ENCODE results near the gene CDH6. TPM values are rescaled to one million over a fixed set of nuclear protein-coding genes. Genes with fewer than 3 reads are reported as not detected.
A peak's percentile ranks its signal among the peaks of the same experiment; 100 is the strongest.

Gene CDH6
- total RNA-seq, 1 donor from 2014 or later: 233 TPM

GRCh38 chr5:31303688-31304087 lies 110.2 kb downstream of the CDH6 start:
- TF ChIP-seq CTCF (conservative IDR thresholded peaks at IDR 0.05): no peak
- peaks cover 36% of the 10 kb centered on the region for H3K36me3 Mint-ChIP-seq (ENCODE audit: low read depth)
- no peaks in the 10 kb centered on the region for H3K4me1 Mint-ChIP-seq
- no peaks in the 10 kb centered on the region for H3K27me3 Mint-ChIP-seq (ENCODE audit: low read depth)
- H3K4me3 Mint-ChIP-seq: no peak overlapping the region
- no peak for DNase-seq (ENCODE audit: low read depth, low spot score)
- H3K27ac Mint-ChIP-seq (ENCODE audit: unreplicated experiment): no peak overlapping the region
- H3K9me3 Mint-ChIP-seq: no peaks in the 10 kb centered on the region

GRCh38 chr5:31317665-31318064 lies 124.2 kb downstream of the CDH6 start:
- Mint-ChIP-seq H3K4me3 (no peak overlapping the region), H3K9me3 (no peaks in the 10 kb centered on the region), H3K36me3 (ENCODE audit: low read depth) (peaks cover 44% of the 10 kb centered on the region), H3K27ac (ENCODE audit: unreplicated experiment) (no peak overlapping the region), H3K27me3 (ENCODE audit: low read depth) (no peaks in the 10 kb centered on the region), H3K4me1 (no peaks in the 10 kb centered on the region)
- TF ChIP-seq CTCF (conservative IDR thresholded peaks at IDR 0.05): no peak
- no peak for DNase-seq (ENCODE audit: low read depth, low spot score)

GRCh38 chr5:31319335-31319734 lies 125.8 kb downstream of the CDH6 start:
- no peak for TF ChIP-seq CTCF (conservative IDR thresholded peaks at IDR 0.05)
- H3K4me1 Mint-ChIP-seq: no peaks in the 10 kb centered on the region
- H3K4me3 Mint-ChIP-seq: no peak overlapping the region
- peaks cover 45% of the 10 kb centered on the region for H3K36me3 Mint-ChIP-seq (ENCODE audit: low read depth)
- H3K9me3 Mint-ChIP-seq: no peaks in the 10 kb centered on the region
- DNase-seq (ENCODE audit: low read depth, low spot score): no peak
- peak overlapping the region; percentile 46 for H3K27ac Mint-ChIP-seq (ENCODE audit: unreplicated experiment)
- no peaks in the 10 kb centered on the region for H3K27me3 Mint-ChIP-seq (ENCODE audit: low read depth)

- TF ChIP-seq CTCF (conservative IDR thresholded peaks at IDR 0.05): no peak
- H3K36me3 Mint-ChIP-seq (ENCODE audit: low read depth): peaks cover 41% of the 10 kb centered on the region
Observed at GRCh38 chr5:31322946-31323345, 129.5 kb downstream of the CDH6 start.

GRCh38 chr5:31324842-31325241 lies 131.4 kb downstream of the CDH6 start:
- H3K27ac Mint-ChIP-seq (ENCODE audit: unreplicated experiment): no peak overlapping the region
- H3K9me3 Mint-ChIP-seq: no peaks in the 10 kb centered on the region
- no peak for DNase-seq (ENCODE audit: low read depth, low spot score)
- H3K36me3 Mint-ChIP-seq (ENCODE audit: low read depth): peaks cover 32% of the 10 kb centered on the region
- no peak overlapping the region for H3K4me3 Mint-ChIP-seq
- peaks cover 13% of the 10 kb centered on the region for H3K4me1 Mint-ChIP-seq
- peaks cover 3% of the 10 kb centered on the region for H3K27me3 Mint-ChIP-seq (ENCODE audit: low read depth)
- TF ChIP-seq CTCF (conservative IDR thresholded peaks at IDR 0.05): no peak

More at GRCh38 chr5:31322946-31323345, 129.5 kb downstream of the CDH6 start:
- Mint-ChIP-seq H3K4me3 (no peak overlapping the region), H3K9me3 (no peaks in the 10 kb centered on the region), H3K27ac (ENCODE audit: unreplicated experiment) (peak overlapping the region; percentile 31), H3K27me3 (ENCODE audit: low read depth) (no peaks in the 10 kb centered on the region), H3K4me1 (peaks cover 6% of the 10 kb centered on the region)
- DNase-seq (ENCODE audit: low read depth, low spot score): no peak

Measured in neural crest cell (in vitro differentiated cells).